H1 (cell line): ENCODE data around the gene ZFAND5. TPM values are rescaled to one million over a fixed set of nuclear protein-coding genes. Genes with fewer than 3 reads are reported as not detected.

ENCODE experiments used
- CTCF ChIA-PET: fragments of 300-600 bp; sonication (Branson Sonifier 250); formaldehyde crosslinking; loops from one replicate; lab custom pipeline; 2021; ENCODE audit not compliant: partially characterized antibody; lab: Charles Lee
- POLR2A ChIA-PET: fragments of 300-600 bp; sonication (Branson Sonifier 250); formaldehyde crosslinking; loops from one replicate; lab custom pipeline; 2021; ENCODE audit warnings: inconsistent platforms; ENCODE audit not compliant: partially characterized antibody; lab: Charles Lee
- DNase-seq, 2 experiments: peaks; one replicate each; pipeline versions ENCODE4 v3.0.0 to v3.0.0-alpha.2; 2010 to 2022; ENCODE audit warnings: low spot score in 2 of 2, low read depth in 1 of 2, mixed read lengths in 1 of 2
- FAIRE-seq: peaks from 2 replicates; lab custom pipeline; 2011; peaks lifted over from hg19 to GRCh38; lab: Jason Lieb, UNC
- H2AFZ ChIP-seq: 2 replicates; pipeline ENCODE4 v1.8.1; 2012; ENCODE audit warnings: low read length, inconsistent platforms
- H2AK5ac ChIP-seq: 2 replicates; pipeline ENCODE4 v1.6.1; 2013; ENCODE audit warnings: low read depth, low read length
- H2BK120ac ChIP-seq: replicated peaks from 2 replicates; pipeline ENCODE3; 2013; ENCODE audit warnings: low read depth, low read length, inconsistent platforms
- H2BK12ac ChIP-seq: 2 replicates; pipeline ENCODE4 v1.6.1; 2013; ENCODE audit warnings: low read depth, low read length
- H2BK15ac ChIP-seq: 2 replicates; pipeline ENCODE4 v1.6.1; 2013; ENCODE audit warnings: low read length
- H2BK20ac ChIP-seq: 2 replicates; pipeline ENCODE4 v1.6.1; 2013; ENCODE audit warnings: low read length
- H2BK5ac ChIP-seq: 2 replicates; pipeline ENCODE4 v1.6.1; 2013; ENCODE audit warnings: low read depth, low read length
- H3K14ac ChIP-seq: 2 replicates; pipeline ENCODE4 v1.6.1; 2013; ENCODE audit warnings: inconsistent platforms; ENCODE audit not compliant: insufficient read length
- H3K18ac ChIP-seq: 2 replicates; pipeline ENCODE4 v1.6.1; 2013; ENCODE audit warnings: low read length; ENCODE audit errors: extremely low read depth
- H3K23ac ChIP-seq: 2 replicates; pipeline ENCODE4 v1.6.1; 2013; ENCODE audit warnings: inconsistent platforms; ENCODE audit not compliant: insufficient read length
- H3K23me2 ChIP-seq: 2 replicates; pipeline ENCODE4 v1.6.1; 2013; ENCODE audit warnings: low read depth, low read length
- H3K27ac ChIP-seq: 2 replicates; pipeline ENCODE4 v1.6.1; 2011; ENCODE audit warnings: low read depth, low read length, inconsistent platforms
- H3K27me3 ChIP-seq, 4 experiments: replicated peaks in 1 of 4; 1 replicate in 1 of 4; 2 replicates in 3 of 4; pipeline versions ENCODE4 v1.6.1 to v1.8.1; 2011 to 2013; ENCODE audit warnings: low read length in 3 of 4, mild to moderate bottlenecking in 3 of 4, inconsistent platforms in 2 of 4, mixed read lengths in 2 of 4, moderate library complexity in 1 of 4; ENCODE audit not compliant: control insufficient read depth in 3 of 4, insufficient read depth in 3 of 4; ENCODE audit errors: extremely low read depth in 1 of 4
- H3K36me3 ChIP-seq, 4 experiments: 2 replicates each; pipeline versions ENCODE4 v1.6.1 to v1.8.1; 2011 to 2013; ENCODE audit warnings: mild to moderate bottlenecking in 4 of 4, low read length in 3 of 4, moderate library complexity in 2 of 4, control low read depth in 1 of 4, inconsistent platforms in 1 of 4; ENCODE audit not compliant: insufficient read depth in 4 of 4, control insufficient read depth in 2 of 4
- H3K4ac ChIP-seq: replicated peaks from 2 replicates; pipeline ENCODE3; 2013; ENCODE audit warnings: low read length, low read depth, mixed read lengths, inconsistent platforms; ENCODE audit not compliant: insufficient read length
- H3K4me1 ChIP-seq, 4 experiments: replicated peaks in 1 of 4; 1 replicate in 1 of 4; 2 replicates in 3 of 4; pipeline versions ENCODE4 v1.6.1 to v1.8.1; 2011 to 2013; ENCODE audit warnings: low read length in 3 of 4, inconsistent platforms in 2 of 4, mixed read lengths in 1 of 4; ENCODE audit not compliant: insufficient read depth in 4 of 4, control insufficient read depth in 3 of 4
- H3K4me2 ChIP-seq, 2 experiments: 2 replicates each; pipeline versions ENCODE4 v1.6.1 to v1.8.1; 2011 to 2013; ENCODE audit warnings: low read depth in 2 of 2, low read length in 2 of 2, control low read depth in 1 of 2, inconsistent platforms in 1 of 2, mild to moderate bottlenecking in 1 of 2; ENCODE audit not compliant: insufficient read depth in 1 of 2
- H3K4me3 ChIP-seq, 4 experiments: fragments of 200-600, 300-600 bp in 1 of 4; sonication (generic), shearing (Covaris generic), sonication (Bioruptor Twin) in 1 of 4; 2 replicates each; pipeline versions ENCODE4 v1.5.1 to v1.8.1; 2011 to 2016; ENCODE audit warnings: low read length in 4 of 4, low read depth in 3 of 4, control low read depth in 2 of 4, inconsistent platforms in 2 of 4, mild to moderate bottlenecking in 2 of 4, mixed read lengths in 1 of 4, moderate library complexity in 1 of 4; ENCODE audit not compliant: insufficient read depth in 2 of 4; ENCODE audit errors: extremely low read depth in 1 of 4
- H3K56ac ChIP-seq: replicated peaks from 2 replicates; pipeline ENCODE3; 2013; ENCODE audit warnings: low read depth, mild to moderate bottlenecking, mixed read lengths, low read length, inconsistent platforms; ENCODE audit not compliant: insufficient read length
- H3K79me1 ChIP-seq: 2 replicates; pipeline ENCODE4 v1.6.1; 2013; ENCODE audit warnings: low read depth, low read length, control low read depth
- H3K79me2 ChIP-seq, 2 experiments: 2 replicates each; pipeline versions ENCODE4 v1.6.1 to v1.8.1; 2012 to 2013; ENCODE audit warnings: low read length in 2 of 2, mild to moderate bottlenecking in 2 of 2, inconsistent platforms in 1 of 2; ENCODE audit not compliant: insufficient read depth in 2 of 2, control insufficient read depth in 1 of 2
- H3K9ac ChIP-seq, 4 experiments: replicated peaks in 1 of 4; 1 replicate in 1 of 4; 2 replicates in 3 of 4; pipeline versions ENCODE4 v1.6.1 to v1.8.1; 2011 to 2013; ENCODE audit warnings: low read depth in 3 of 4, low read length in 3 of 4, control low read depth in 2 of 4, mild to moderate bottlenecking in 2 of 4, moderate library complexity in 2 of 4, inconsistent platforms in 1 of 4; ENCODE audit errors: extremely low read depth in 1 of 4
- H3K9me3 ChIP-seq, 2 experiments: 2 replicates each; pipeline versions ENCODE4 v1.6.1 to v1.8.1; 2012 to 2013; ENCODE audit warnings: mild to moderate bottlenecking in 2 of 2, moderate library complexity in 2 of 2, control low read depth in 1 of 2, inconsistent platforms in 1 of 2, low read depth in 1 of 2, low read length in 1 of 2, mixed read lengths in 1 of 2; ENCODE audit not compliant: insufficient read depth in 2 of 2
- H4K20me1 ChIP-seq, 2 experiments: replicated peaks in 1 of 2; 2 replicates each; pipeline versions ENCODE3 to v1.8.1; 2011 to 2013; ENCODE audit warnings: inconsistent platforms in 2 of 2, low read length in 2 of 2, mild to moderate bottlenecking in 1 of 2; ENCODE audit not compliant: insufficient read depth in 2 of 2, control insufficient read depth in 1 of 2
- H4K5ac ChIP-seq: 2 replicates; pipeline ENCODE4 v1.6.1; 2013; ENCODE audit warnings: low read length, low read depth, mixed read lengths, inconsistent platforms; ENCODE audit not compliant: insufficient read length
- H4K8ac ChIP-seq: 2 replicates; pipeline ENCODE4 v1.8.0; 2013; ENCODE audit warnings: mild to moderate bottlenecking, moderate library complexity, low read length, inconsistent platforms; ENCODE audit not compliant: insufficient read depth; ENCODE audit errors: extremely low read depth
- H4K91ac ChIP-seq: replicated peaks from 2 replicates; pipeline ENCODE3; 2013; ENCODE audit warnings: low read length, mixed read lengths, inconsistent platforms; ENCODE audit not compliant: insufficient read length
- ASH2L ChIP-seq: fragments of 200-600, 300-600 bp; sonication (generic); IDR thresholded peaks from one replicate; pipeline ENCODE4 v1.7.1; 2017; ENCODE audit warnings: low read length
- BACH1 ChIP-seq: IDR thresholded peaks from 2 replicates; pipeline ENCODE4 v1.6.1; 2012; ENCODE audit warnings: low read length, improper control_type of control experiment
- FOSL1 ChIP-seq: IDR thresholded peaks from 2 replicates; pipeline ENCODE4 v1.6.1; 2011; ENCODE audit warnings: mild to moderate bottlenecking, low read depth, low read length, moderate library complexity; ENCODE audit not compliant: insufficient read depth
- KDM1A ChIP-seq: fragments of 200-600, 300-600 bp; sonication (generic); IDR thresholded peaks from 2 replicates; pipeline ENCODE4 v1.7.1; 2016; ENCODE audit warnings: mild to moderate bottlenecking, low read length, borderline replicate concordance
- PHF8 ChIP-seq: fragments of 200-600 bp; sonication (generic); conservative IDR thresholded peaks from 2 replicates; pipeline ENCODE4 v1.7.1; 2012; ENCODE audit warnings: low read depth, mild to moderate bottlenecking, inconsistent platforms, low read length, moderate library complexity
- POLR2A ChIP-seq, 2 experiments: IDR thresholded peaks; 1 replicate in 1 of 2; 2 replicates in 1 of 2; pipeline ENCODE4 v1.6.1; 2011; ENCODE audit warnings: low read depth in 2 of 2, low read length in 2 of 2, mild to moderate bottlenecking in 2 of 2; ENCODE audit errors: control extremely low read depth in 1 of 2
- RNF2 ChIP-seq: fragments of 200-900, 300-1000 bp; sonication (generic); IDR thresholded peaks from 2 replicates; pipeline ENCODE4 v1.7.1; 2016; ENCODE audit warnings: borderline replicate concordance, low read depth, mild to moderate bottlenecking, antibody characterized with exemption, low read length; ENCODE audit not compliant: poor library complexity, severe bottlenecking; ENCODE audit errors: missing control alignments
- TCF12 ChIP-seq: IDR thresholded peaks from 2 replicates; pipeline ENCODE4 v1.6.1; 2011; ENCODE audit warnings: low read depth, mild to moderate bottlenecking, low read length
- whole genome bisulfite sequencing, 2 experiments: shearing (Covaris generic) in 1 of 2; methylation state at CpG; one replicate each; pipeline versions ENCODE4 v1.1.6 to v1.1.7; 2013 to 2015; ENCODE audit warnings: low lambda C conversion rate in 2 of 2, mixed read lengths in 2 of 2, inconsistent platforms in 1 of 2, low coverage in 1 of 2, missing lambda C conversion rate in 1 of 2; ENCODE audit not compliant: insufficient replicate concordance in 2 of 2, insufficient coverage in 1 of 2, insufficient read length in 1 of 2; ENCODE audit errors: extremely low coverage in 1 of 2, missing lambda C conversion rate in 1 of 2; 5-methylcytosine and 5-hydroxymethylcytosine counted together
- polyA plus RNA-seq, 7 experiments: library from polyadenylated mRNA; depleted of rRNA in 3 of 7; stranded (reverse) in 5 of 7; unstranded in 2 of 7; fragments of >200 nt in 5 of 7; fragments of 200-250 nt in 2 of 7; gene quantifications; 1 replicate in 5 of 7; 2 replicates in 1 of 7; 4 replicates in 1 of 7; pipeline versions ENCODE4 v1.2.1 to v1.2.3, GENCODE V29; 2011 to 2013; ENCODE audit warnings: missing spikeins in 2 of 7, mixed read lengths in 2 of 7
- total RNA-seq: library from RNA; stranded (reverse); fragmentation: NEBNext Ultra II Directional; extraction: Animal tissue kit (Norgen Biotek cat#: 25700); gene quantifications from 2 replicates; pipeline ENCODE4 v1.2.1, GENCODE V29; 2021
- TF ChIP-seq, protein P1 (sequence below): IDR thresholded peaks from 2 replicates; pipeline ENCODE4 v1.6.1; 2012; ENCODE audit warnings: low read length, inconsistent platforms

Gene ZFAND5
- total and polyA plus RNA-seq, 2 of the 8 experiments (the other 6 are each of a cell fraction or from before 2014, with no cell fraction given), result 76.7 to 225 TPM

- peak overlapping the region; percentile 74 for H3K4ac ChIP-seq
- peak overlapping the region; percentile 74 to 97 for H3K4me2 ChIP-seq
- TF ChIP-seq KDM1A (peak; percentile 71; the same call in 1 of the 2 replicates), BACH1 (no peak), POLR2A (IDR thresholded peaks at IDR 0.05; ENCODE audit: control extremely low read depth in 1 of 2, low read depth in 2 of 2, low read length in 2 of 2) (no peak; a peak in 1 of 3 replicates), FOSL1 (no peak), ASH2L (peak; percentile 90), TCF12 (no peak), RNF2 (no peak), PHF8 (no peak; the same call in 1 of the 2 replicates)
- TF ChIP-seq, protein P1, sequence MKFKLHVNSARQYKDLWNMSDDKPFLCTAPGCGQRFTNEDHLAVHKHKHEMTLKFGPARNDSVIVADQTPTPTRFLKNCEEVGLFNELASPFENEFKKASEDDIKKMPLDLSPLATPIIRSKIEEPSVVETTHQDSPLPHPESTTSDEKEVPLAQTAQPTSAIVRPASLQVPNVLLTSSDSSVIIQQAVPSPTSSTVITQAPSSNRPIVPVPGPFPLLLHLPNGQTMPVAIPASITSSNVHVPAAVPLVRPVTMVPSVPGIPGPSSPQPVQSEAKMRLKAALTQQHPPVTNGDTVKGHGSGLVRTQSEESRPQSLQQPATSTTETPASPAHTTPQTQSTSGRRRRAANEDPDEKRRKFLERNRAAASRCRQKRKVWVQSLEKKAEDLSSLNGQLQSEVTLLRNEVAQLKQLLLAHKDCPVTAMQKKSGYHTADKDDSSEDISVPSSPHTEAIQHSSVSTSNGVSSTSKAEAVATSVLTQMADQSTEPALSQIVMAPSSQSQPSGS, result no peak; the same call in 1 of the 2 replicates
Observed at GRCh38 chr9:72365525-72366256, 683 bp upstream of the ZFAND5 start.

More at GRCh38 chr9:72365525-72366256, 683 bp upstream of the ZFAND5 start:
- Histone ChIP-seq H2BK20ac (no peak overlapping the region), H4K20me1 (peaks cover 16 to 23% of the 10 kb centered on the region in 2 experiments), H3K9me3 (no peaks in the 10 kb centered on the region), H3K36me3 (peaks cover 2 to 36% (median 7%) of the 10 kb centered on the region in 4 experiments; a peak in 5 of 8 replicates), H3K23ac (no peak overlapping the region), H3K27me3 (no peaks in the 10 kb centered on the region), H3K56ac (peak overlapping the region; percentile 86), H3K27ac (peak overlapping the region; percentile 93), H4K5ac (peak overlapping the region; percentile 98), H2BK120ac (peak overlapping the region; percentile 97), H2BK12ac (peak overlapping the region; percentile 94; the same call in 1 of the 2 replicates), H3K79me1 (no peaks in the 10 kb centered on the region; the same call in 1 of the 2 replicates), H3K4me3 (peak overlapping the region; percentile 39 to 84 (median 72)), H3K18ac (peak overlapping the region; percentile 80), H3K14ac (no peak overlapping the region), H3K9ac (peak overlapping the region; percentile 46 to 83 (median 78)), H3K23me2 (peaks cover 6% of the 10 kb centered on the region; the same call in 1 of the 2 replicates), H3K4me1 (peaks cover 0 to 6% (median 0%) of the 10 kb centered on the region in 4 experiments; a peak in 3 of 7 replicates), H2AK5ac (no peak overlapping the region; the same call in 1 of the 2 replicates), H3K79me2 (peaks cover 36 to 43% of the 10 kb centered on the region in 2 experiments), H4K8ac (peak overlapping the region; percentile 97; the same call in 1 of the 2 replicates), H4K91ac (peak overlapping the region; percentile 96), H2AFZ (peak overlapping the region; percentile 45; the same call in 1 of the 2 replicates), H2BK5ac (peak overlapping the region; percentile 94), H2BK15ac (peak overlapping the region; percentile 81; the same call in 1 of the 2 replicates)
- POLR2A ChIA-PET, result interaction anchor here (0.6 to 4.8 kb wide), 64 partner anchors 7 to 478 kb away, joined by 3 to 37 read pairs (median 4); no protein-coding TSS in a partner anchor
- CTCF ChIA-PET, result interaction anchor here (0.7 to 1.6 kb wide), 8 partner anchors 16 to 442 kb away, joined by 3 to 4 read pairs (median 3); no protein-coding TSS in a partner anchor
- no peak for FAIRE-seq
- WGBS, 2 experiments, result 5% methylated on average over 29 of the region's 38 CpGs; no CpG with 5 or more reads in 1 of the 2 experiments
- DNase-seq, result peak in 1 of 2 experiments; percentile 64
